SW 1271 (cell line): ENCODE data around the gene LYG1.
"Not testable (repeated sequence)": the region's sequence is repeated elsewhere in the genome, so short reads cannot be mapped to it uniquely, and the experiment has no call there.

ENCODE experiments used
- DNase-seq, 2 experiments: peaks; one replicate each; lab custom pipeline; 2025; lab: John Stamatoyannopoulos, UW

LYG1 gene

DNA sequence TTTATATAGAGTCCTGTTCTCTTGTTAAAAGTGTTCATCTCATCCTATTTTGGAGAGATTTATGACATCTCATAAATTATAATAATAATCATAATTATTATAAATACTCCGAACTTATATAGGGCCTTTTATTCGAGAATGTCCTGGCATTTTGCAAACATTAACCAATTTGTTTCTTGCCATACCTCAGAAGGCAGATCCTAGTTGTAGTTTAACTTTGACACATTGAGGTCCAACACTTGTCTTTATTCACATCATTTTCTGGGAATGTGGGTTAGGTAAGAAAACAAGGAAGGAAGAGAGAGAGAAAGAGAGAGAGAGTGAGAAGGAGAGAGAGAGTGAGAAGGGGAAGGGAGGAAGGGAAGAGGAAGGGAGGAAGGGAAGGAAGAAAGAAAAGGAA, at the start of gene LYG1:
LYG1 (minus strand) TSS at position 101 of the 400 bp plus-strand sequence. CDS start 5,527 bp downstream, outside the sequence.
- DNase-seq = not testable (repeated sequence)

- no peak for DNase-seq
Observed at GRCh38 chr2:99350194-99350593, 49.2 kb upstream of the LYG1 start.

- DNase-seq = no peak
Observed at GRCh38 chr2:99348173-99348572, 47.2 kb upstream of the LYG1 start.

- no peak for DNase-seq
Observed at GRCh38 chr2:99346218-99346617, 45.2 kb upstream of the LYG1 start.

DNA sequence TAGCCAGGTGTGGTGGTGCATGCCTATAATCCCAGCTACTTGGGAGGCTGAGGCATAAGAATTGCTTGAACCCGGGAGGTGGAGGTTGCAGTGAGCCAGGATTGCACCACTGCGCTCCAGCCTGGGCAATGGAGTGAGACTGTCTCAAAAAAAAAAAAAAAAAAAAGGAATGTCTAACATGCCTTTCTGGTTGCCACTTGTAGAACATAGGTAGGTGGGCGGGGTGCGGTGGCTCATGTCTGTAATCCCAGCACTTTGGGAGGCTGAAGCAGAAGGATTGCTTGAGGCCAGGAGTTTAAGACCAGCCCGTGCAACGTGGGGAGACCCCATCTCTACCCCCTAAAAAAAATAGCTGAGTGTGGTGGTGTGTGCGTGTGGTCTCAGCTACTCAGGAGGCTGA, 44.4 kb upstream of the LYG1 start:
- not testable (repeated sequence) for DNase-seq

- DNase-seq = no peak
Observed at GRCh38 chr2:99342536-99342935, 41.5 kb upstream of the LYG1 start.

DNA sequence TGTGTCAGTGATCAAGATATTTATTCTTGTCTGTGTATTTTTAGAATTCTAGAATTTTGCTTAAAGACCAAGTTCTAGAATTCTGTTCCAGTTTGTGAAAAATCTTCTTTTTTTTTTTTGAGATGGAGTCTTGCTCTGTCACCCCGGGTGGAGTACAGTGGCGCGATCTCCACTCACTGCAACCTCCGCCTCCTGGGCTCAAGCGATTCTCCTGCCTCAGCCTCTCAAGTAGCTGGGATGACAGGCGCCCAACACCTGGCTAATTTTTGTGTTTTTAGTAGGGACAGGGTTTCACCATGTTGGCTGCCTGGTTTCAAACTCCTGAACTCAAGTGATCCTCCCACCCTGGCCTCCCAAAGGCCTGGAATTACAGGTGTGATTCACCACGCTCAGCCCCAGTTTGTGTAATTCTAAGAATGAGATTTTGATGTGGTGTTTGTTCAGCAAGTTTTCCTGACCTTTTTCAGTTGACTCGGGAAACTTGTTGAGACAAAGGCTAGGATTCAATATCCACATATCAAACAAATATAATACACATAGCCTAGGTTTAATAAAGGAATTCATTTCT, 39.8 kb upstream of the LYG1 start:
- no peak for DNase-seq

GRCh38 chr2:99338029-99338585, 37.1 kb upstream of the LYG1 start:
- DNase-seq = peak in 1 of 2 experiments; percentile 26

DNA sequence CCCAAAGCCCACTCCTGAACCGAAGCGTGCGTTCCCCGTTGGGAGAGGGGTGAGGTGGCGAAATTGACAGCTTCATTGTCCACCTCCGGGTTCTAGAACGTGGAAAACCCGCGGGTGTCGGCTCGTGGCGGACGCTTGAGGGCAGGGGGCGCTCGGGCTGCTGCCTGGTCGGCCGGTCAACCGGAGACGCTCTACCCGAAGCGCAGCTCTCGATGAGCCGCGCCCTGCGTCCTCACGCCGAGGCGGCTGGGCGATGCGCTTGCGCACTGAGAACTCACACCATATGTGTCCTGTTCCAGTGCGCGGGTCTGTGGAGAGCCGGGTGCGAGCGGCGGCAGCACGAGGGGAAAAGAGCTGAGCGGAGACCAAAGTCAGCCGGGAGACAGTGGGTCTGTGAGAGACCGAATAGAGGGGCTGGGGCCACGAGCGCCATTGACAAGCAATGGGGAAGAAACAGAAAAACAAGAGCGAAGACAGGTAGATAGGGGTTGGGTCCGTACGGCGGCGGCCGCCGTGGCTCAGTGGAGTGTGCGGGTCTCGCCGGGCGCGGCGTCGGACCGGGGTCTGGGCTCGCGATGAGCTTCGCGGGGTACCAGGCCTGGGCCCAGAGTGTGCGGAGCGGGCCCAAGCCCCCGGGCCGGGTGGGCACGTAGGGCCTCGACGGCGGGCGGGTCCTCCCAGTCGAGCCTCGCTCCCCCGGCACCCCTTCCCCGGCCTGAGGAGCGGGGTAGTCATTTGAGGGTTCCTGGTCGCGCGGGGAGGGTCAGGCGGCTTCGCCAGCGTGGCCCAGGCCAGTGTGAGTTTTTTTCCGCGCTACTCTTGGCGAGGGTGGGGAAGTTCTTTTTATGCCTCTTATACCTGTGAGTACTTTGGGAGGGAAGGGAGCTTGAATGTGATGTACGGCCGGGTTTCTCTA, 36.4 kb upstream of the LYG1 start, which contains the start of gene EIF5B:
EIF5B (plus strand) TSS at position 277 of the 916 bp plus-strand sequence; CDS start at position 443, 166 bp downstream.
- peak; percentile 94 to 95 for DNase-seq

DNA sequence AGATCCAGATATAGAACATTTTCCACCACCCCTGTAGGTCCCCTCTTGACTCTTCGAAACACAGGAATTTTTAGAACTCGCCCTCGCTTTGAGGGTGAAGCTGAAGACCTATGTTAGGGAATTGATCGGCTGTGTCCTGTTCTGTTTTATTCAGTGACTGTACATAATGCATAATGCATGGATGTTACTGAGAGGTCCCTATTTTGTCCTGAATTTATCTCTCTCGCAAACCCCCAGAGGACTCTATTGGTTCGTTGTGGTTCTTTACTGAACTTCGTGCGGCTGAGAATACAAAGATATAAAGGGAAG, 35.8 kb upstream of the LYG1 start:
- no peak for DNase-seq

DNA sequence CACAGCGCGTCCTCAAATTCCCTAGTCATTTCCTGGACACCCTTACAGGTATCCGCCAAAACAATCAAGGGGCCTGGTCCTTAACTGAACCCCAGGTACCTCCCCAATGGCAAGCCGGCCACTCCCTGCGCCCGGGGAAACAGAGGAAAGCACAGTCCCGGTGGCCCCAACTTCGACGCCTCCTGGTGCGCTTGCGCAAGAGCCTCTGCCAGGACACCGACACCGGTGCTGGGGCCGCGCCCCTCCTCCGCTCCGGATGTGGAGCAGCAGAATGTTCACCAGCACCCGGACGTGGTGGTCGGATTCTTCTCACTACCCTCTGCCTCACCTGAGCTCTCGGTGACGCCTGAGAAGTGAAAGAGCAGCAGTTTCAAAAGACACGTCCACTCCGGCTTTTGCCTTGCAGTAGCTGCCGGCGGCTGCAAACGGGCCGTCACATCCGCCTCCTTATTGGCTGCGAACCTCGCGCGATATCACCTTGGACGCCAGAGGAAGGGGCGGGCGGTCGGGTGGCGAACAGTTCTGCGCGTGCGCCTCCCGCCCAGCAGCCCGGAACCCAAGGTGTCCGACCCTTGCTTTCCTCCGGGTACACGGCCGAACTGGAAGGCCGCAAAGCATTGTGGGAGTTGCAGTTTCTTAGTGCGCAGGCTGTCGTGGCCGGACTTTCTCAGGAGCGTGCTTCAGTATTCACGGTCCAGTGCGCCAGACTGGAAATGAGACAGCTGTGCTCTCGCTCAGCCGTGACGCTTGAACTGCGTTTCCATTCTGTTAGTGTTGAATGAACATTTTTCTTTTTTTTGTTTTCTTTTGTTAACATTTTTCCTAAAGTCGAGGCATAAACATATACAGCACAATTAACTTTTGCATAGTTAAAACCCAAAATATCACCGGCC, 35.2 kb upstream of the LYG1 start, which contains the start of gene TXNDC9:
TXNDC9 (minus strand) TSS at position 423 of the 893 bp plus-strand sequence. CDS start 3,123 bp downstream, outside the sequence.
- peak; percentile 99 for DNase-seq

DNA sequence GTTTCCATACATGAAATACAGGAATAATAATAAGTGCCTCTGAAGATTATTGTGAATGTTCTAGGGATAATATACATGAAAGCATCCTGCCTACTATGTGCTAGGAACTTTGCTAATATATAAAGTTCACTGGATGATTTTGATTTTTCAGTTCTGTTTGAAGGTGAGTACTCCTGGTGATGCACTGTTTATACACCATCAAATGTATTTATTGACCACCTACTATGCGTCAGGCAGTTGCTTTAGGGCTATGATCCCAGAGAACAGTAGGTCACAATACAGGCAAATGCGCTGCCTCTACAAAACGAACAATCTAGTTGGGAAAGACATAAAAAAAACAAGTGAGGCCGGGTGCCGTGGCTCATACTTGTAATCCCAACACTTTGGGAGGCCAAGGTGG, 24.4 kb upstream of the LYG1 start:
- no peak for DNase-seq

DNA sequence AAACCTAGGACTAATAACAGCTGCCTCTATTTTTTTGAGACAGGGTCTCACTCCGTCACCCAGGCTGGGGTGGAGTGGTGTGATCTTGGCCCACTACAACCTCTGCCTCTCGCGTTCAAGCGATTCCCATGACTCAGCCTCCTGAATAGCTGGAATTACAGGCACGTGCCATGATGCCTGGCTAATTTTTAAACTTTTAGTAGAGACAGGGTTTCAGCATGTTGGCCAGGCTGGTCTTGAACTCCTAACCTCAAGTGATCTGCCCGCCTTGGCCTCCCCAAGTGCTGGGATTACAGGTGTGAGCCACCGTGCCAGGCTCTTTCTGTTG, 16.8 kb upstream of the LYG1 start:
- DNase-seq = not testable (repeated sequence)

DNA sequence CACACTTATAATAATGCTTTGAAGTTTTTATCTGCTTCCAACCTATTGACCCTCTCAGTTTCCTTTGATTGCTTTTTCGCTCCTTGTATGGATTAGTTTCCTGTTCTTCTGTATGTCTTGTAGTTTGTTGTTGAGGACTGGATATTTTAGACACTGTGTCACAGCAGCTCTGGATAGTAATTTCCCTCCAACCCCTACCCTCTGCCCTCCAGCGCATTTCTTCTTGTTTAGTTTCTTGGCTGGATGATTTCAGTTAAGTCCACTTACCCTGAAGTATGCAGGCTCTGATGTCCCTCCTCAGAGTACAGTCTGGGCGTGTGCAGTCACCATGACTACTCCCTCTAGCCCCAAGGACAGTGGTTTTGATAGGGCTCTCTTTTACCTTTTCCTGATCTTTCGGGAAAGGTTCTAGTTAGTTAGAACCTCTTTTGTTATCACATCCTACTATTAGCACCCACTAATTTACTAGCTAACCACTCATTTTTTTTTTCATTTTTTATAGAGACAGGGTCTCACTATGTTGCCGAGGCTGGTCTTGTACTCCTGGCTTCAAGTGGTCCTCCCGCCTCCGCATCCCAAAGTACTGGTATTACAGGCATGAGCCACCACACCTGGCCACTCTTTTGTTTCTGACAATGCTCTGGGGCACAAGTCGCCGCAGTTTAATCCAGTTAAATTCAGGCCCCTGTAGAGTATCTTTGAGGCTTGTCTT, 16.3 kb upstream of the LYG1 start:
- DNase-seq = no peak

DNA sequence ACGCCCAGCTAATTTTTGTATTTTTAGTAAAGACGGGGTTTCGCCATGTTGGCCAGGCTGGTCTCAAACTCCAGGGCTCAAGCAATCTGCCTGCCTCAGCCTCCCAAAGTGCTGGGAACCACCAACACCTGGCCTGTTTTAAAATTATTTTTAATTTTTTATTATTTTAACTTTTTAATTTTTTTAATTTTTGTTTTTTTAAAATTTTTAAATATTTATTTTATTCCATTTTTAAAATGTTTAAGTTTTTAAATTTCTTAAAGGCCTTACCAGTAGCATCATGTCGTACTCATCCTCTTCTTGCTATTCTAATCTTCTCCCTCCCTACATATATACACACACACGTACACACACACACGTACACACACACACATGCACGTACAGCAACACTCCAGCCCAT, 1.4 kb downstream of the LYG1 start:
- no peak for DNase-seq

- DNase-seq = no peak
Observed at GRCh38 chr2:99297994-99298393, 3.0 kb downstream of the LYG1 start.

GRCh38 chr2:99285526-99285925, 15.5 kb downstream of the LYG1 start:
- DNase-seq = no peak

- no peak for DNase-seq
Observed at GRCh38 chr2:99279969-99280695, 20.9 kb downstream of the LYG1 start.

DNA sequence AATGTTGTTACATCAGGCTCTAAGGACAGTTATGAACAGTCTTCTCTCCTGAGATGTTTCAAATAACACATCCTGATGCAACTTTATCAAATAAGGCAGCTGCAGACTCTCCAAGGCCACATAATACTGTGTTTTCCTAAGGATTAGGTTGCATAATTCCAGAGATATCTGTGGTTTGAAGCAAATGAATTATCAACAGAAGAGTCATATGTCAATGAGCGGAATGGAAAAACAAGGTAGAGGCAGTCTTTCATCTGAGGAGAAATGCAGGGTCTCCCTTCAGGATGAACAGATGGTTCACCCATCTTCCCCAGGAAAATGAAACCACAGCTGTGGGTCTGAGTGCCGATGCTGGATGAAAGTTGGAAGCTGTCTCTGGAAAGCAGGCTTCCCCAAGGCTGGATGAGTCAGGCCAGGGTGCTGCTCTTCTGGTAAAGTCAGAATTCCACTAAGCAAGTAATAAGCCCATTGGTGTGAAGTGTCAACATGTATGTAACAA, 22.2 kb downstream of the LYG1 start:
- DNase-seq = no peak

GRCh38 chr2:99278195-99278765, 22.7 kb downstream of the LYG1 start:
- not testable (repeated sequence) for DNase-seq
